OCI-LY3 (cell line): ENCODE measurements around the gene ENTPD2.

ENCODE experiments used
- H2AFZ ChIP-seq: fragments of 200-600, 300-600 bp; shearing (Covaris generic); 2 replicates; pipeline ENCODE4 v1.6.0; 2014; ENCODE audit warnings: antibody characterized with exemption, low read depth, low read length
- H3K27ac ChIP-seq: fragments of 200-600, 300-600 bp; sonication (generic); 2 replicates; pipeline ENCODE4 v1.5.1; 2014; ENCODE audit warnings: mild to moderate bottlenecking, low read length, moderate library complexity, mixed read lengths
- H3K27me3 ChIP-seq: fragments of 200-600, 300-600 bp; sonication (generic); 2 replicates; pipeline ENCODE4 v1.6.1; 2014; ENCODE audit warnings: low read depth, low read length, mixed read lengths
- H3K36me3 ChIP-seq: fragments of 200-600, 300-600 bp; sonication (generic); replicated peaks from 2 replicates; pipeline ENCODE3; 2014; ENCODE audit warnings: low read depth, low read length, mixed read lengths
- H3K4me1 ChIP-seq: fragments of 300-600, 200-600 bp; sonication (generic); 2 replicates; pipeline ENCODE4 v1.6.1; 2014; ENCODE audit warnings: low read length, mixed read lengths
- H3K4me2 ChIP-seq: fragments of 200-600, 300-600 bp; sonication (generic); 2 replicates; pipeline ENCODE4 v1.6.1; 2014; ENCODE audit warnings: low read length, mixed read lengths
- H3K4me3 ChIP-seq: fragments of 300-600, 200-600 bp; sonication (generic); 2 replicates; pipeline ENCODE4 v1.5.1; 2014; ENCODE audit warnings: antibody characterized with exemption, mild to moderate bottlenecking, low read length, moderate library complexity
- H3K79me2 ChIP-seq: fragments of 300-600, 200-600 bp; shearing (Covaris generic); 2 replicates; pipeline ENCODE4 v1.6.1; 2014; ENCODE audit warnings: mild to moderate bottlenecking, low read length, mixed read lengths
- H3K9ac ChIP-seq: fragments of 300-600, 200-600 bp; shearing (Covaris generic); 2 replicates; pipeline ENCODE4 v1.6.0; 2014; ENCODE audit warnings: mild to moderate bottlenecking, low read length, moderate library complexity
- H3K9me3 ChIP-seq: fragments of 200-600, 300-600 bp; shearing (Covaris generic); 2 replicates; pipeline ENCODE4 v1.6.1; 2014; ENCODE audit warnings: low read length, mixed read lengths; ENCODE audit not compliant: insufficient read depth
- H4K20me1 ChIP-seq: fragments of 200-600, 300-600 bp; sonication (generic); 2 replicates; pipeline ENCODE4 v1.6.1; 2016; ENCODE audit warnings: low read length, mixed read lengths; ENCODE audit not compliant: insufficient read depth
- EZH2phosphoT487 ChIP-seq: fragments of 200-600 bp; shearing (Covaris generic); IDR thresholded peaks from 2 replicates; pipeline ENCODE4 v1.6.1; 2018; ENCODE audit warnings: antibody characterized with exemption, mixed run types, low read depth
- TF ChIP-seq, protein P1 (sequence below): fragments of 200-600, 300-600 bp; sonication (generic); IDR thresholded peaks from 2 replicates; pipeline ENCODE4 v1.5.1; 2014; ENCODE audit warnings: antibody characterized with exemption, low read length, low read depth

The ENTPD2 gene

DNA sequence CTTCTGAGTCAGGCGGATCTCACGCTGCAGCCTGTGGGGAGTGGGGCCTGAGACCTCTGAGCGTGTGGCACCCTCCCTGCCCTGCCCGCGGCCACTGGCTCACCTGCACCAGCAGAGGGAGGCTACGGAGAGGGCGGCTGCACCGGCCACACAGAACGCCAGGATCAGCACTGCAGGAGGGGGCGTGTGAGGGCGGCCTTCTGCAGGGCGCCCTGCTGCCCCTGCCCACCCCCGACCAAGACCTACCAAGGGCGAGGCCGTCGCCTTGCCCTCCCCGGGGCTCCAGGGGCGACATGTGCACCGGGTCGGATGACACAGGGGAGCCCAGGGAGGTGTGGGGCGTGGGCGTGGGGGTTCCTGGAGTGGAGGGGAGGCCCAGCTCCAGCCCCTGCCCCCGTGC lies 13.3 kb downstream of the ENTPD2 start:
- Histone ChIP-seq H3K9me3 (no peaks in the 10 kb centered on the region), H3K9ac (no peak overlapping the region), H3K79me2 (no peaks in the 10 kb centered on the region), H2AFZ (no peak overlapping the region), H3K27ac (no peak overlapping the region), H3K4me2 (no peak overlapping the region), H3K36me3 (no peaks in the 10 kb centered on the region), H4K20me1 (no peaks in the 10 kb centered on the region), H3K27me3 (peaks cover 24% of the 10 kb centered on the region), H3K4me3 (no peak overlapping the region), H3K4me1 (peaks cover 2% of the 10 kb centered on the region)
- TF ChIP-seq EZH2phosphoT487: no peak
- TF ChIP-seq, protein P1, sequence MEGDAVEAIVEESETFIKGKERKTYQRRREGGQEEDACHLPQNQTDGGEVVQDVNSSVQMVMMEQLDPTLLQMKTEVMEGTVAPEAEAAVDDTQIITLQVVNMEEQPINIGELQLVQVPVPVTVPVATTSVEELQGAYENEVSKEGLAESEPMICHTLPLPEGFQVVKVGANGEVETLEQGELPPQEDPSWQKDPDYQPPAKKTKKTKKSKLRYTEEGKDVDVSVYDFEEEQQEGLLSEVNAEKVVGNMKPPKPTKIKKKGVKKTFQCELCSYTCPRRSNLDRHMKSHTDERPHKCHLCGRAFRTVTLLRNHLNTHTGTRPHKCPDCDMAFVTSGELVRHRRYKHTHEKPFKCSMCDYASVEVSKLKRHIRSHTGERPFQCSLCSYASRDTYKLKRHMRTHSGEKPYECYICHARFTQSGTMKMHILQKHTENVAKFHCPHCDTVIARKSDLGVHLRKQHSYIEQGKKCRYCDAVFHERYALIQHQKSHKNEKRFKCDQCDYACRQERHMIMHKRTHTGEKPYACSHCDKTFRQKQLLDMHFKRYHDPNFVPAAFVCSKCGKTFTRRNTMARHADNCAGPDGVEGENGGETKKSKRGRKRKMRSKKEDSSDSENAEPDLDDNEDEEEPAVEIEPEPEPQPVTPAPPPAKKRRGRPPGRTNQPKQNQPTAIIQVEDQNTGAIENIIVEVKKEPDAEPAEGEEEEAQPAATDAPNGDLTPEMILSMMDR: no peak

DNA sequence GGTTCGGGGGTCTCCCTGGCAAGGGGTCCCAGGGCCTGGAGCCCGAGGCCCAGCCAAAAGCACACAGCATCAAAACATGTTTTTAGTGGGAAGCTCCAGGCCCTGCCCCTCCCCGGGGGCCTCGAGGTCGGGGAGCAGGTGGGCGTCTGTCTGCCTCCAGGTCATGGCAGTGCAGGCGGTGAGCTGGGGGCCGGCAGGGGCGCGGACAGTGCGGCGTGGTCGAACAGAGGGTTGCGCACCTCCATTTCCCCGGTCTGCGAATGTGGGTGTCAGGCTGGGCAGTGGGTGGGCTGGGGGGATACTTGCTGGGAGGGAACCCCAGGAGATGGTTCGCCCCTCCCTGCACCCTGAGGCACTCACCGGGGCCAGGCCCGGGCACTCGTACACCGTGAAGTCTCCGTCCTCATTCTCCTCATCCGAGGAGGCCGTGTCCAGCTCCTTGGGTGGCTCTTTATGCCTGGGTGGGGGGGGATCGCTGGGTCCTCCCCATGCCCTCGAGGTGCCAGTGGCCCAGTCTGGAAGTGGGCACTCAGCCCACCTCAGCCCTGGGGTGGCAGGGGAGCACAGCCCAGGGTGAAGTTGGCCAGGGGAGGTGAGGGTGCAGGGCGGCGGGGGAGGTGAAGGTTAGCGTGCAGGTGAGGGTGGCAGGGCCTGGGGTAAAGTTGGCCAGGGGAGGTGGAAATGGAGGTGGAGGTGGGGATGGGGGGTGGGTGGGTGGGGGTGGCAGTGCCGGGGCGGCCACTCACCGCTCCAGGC lies 14.1 kb downstream of the ENTPD2 start:
- no peaks in the 10 kb centered on the region for H3K9me3 ChIP-seq
- TF ChIP-seq, protein P1: no peak
- TF ChIP-seq EZH2phosphoT487: no peak
- H4K20me1 ChIP-seq: no peaks in the 10 kb centered on the region
- H3K36me3 ChIP-seq: no peaks in the 10 kb centered on the region
- no peak overlapping the region for H3K9ac ChIP-seq
- no peak overlapping the region for H2AFZ ChIP-seq
- no peak overlapping the region for H3K4me2 ChIP-seq
- H3K27ac ChIP-seq: no peak overlapping the region
- H3K27me3 ChIP-seq: peaks cover 20% of the 10 kb centered on the region
- no peaks in the 10 kb centered on the region for H3K79me2 ChIP-seq
- H3K4me3 ChIP-seq: no peak overlapping the region
- peaks cover 9% of the 10 kb centered on the region for H3K4me1 ChIP-seq

DNA sequence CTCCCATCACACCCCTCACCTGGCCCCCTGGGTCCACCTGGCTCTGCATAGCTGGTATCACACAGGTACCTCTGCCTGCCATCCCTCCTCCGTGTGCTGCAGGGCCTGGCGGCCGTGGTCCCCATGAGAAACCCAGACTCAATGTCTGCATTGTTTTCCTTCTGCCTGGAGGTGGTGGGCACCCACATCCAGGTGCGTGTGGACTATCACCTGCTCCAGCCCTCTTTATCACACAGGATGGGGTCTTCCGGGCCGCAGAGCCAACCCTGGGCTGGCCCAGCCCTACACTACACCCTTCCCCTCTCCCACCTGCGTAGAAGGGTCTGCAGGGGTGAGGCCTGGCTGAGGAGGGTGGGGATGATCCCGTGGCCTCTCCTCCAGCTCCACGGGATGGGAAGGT lies 14.9 kb downstream of the ENTPD2 start:
- Histone ChIP-seq H3K9ac (no peak overlapping the region), H3K4me1 (peaks cover 15% of the 10 kb centered on the region), H3K27ac (no peak overlapping the region), H3K27me3 (peaks cover 11% of the 10 kb centered on the region), H3K79me2 (no peaks in the 10 kb centered on the region), H2AFZ (no peak overlapping the region), H3K36me3 (no peaks in the 10 kb centered on the region), H4K20me1 (no peaks in the 10 kb centered on the region), H3K9me3 (no peaks in the 10 kb centered on the region), H3K4me2 (no peak overlapping the region), H3K4me3 (no peak overlapping the region)
- no peak for TF ChIP-seq EZH2phosphoT487
- TF ChIP-seq, protein P1: no peak

DNA sequence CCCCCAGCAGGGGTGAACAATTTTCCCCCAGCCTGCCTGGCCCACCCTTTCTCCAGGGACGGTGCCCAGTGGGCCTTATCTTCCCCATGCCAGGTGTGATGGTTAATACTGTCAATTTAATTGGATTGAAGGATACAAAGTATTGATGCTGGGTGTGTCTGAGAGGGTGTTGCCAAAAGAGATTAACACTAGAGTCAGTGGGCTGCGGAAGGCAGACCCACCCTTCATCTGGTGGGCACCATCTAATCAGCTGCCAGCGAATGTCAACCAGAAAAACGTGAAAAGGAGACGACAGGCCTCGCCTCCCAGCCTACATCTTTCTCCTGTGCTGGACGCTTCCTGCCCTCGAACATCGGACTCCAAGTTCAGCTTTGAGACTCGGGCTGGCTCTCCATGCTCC lies 16.4 kb downstream of the ENTPD2 start:
- TF ChIP-seq, protein P1: no peak
- no peak for TF ChIP-seq EZH2phosphoT487
- no peak overlapping the region for H3K4me2 ChIP-seq
- H3K27ac ChIP-seq: no peak overlapping the region
- H3K79me2 ChIP-seq: no peaks in the 10 kb centered on the region
- H4K20me1 ChIP-seq: no peaks in the 10 kb centered on the region
- peaks cover 22% of the 10 kb centered on the region for H3K4me1 ChIP-seq
- 0 out of 2 replicates have a peak, but pooled peaks cover 9% of the 10 kb centered on the region for H3K27me3 ChIP-seq
- no peak overlapping the region for H3K4me3 ChIP-seq
- no peak overlapping the region for H3K9ac ChIP-seq
- no peaks in the 10 kb centered on the region for H3K9me3 ChIP-seq
- no peaks in the 10 kb centered on the region for H3K36me3 ChIP-seq
- no peak overlapping the region for H2AFZ ChIP-seq
